Upper lobe of left lung (tissue), 6 donors: ENCODE measurements around the gene ATXN1. TPM values are rescaled to one million over a fixed set of nuclear protein-coding genes. Genes with fewer than 3 reads are reported as not detected.
"Not testable (repeated sequence)": the region's sequence is repeated elsewhere in the genome, so short reads cannot be mapped to it uniquely, and the experiment has no call there.

Source experiments
- ATAC-seq, 2 donors: fragments of 200-7000 bp; cut with Tn5 transposase; one replicate each; pipeline ENCODE4 v1.9.1; 2022; ENCODE audit warnings: mild to moderate bottlenecking in 2 of 2, moderate library complexity in 2 of 2; ENCODE audit not compliant: low FRiP score in 2 of 2
- DNase-seq, 2 donors: peaks; one replicate each; pipeline ENCODE4 v3.0.0-alpha.2; 2019 to 2020
- H3K27ac ChIP-seq, 4 donors: fragments of 200-600 bp; sonication (generic); one replicate each; pipeline ENCODE4 v1.5.1; 2016 to 2019
- H3K27me3 ChIP-seq, 4 donors: fragments of 200-600 bp; sonication (generic); one replicate each; pipeline ENCODE4 v1.5.1; 2017 to 2019
- H3K36me3 ChIP-seq, 4 donors: fragments of 200-600 bp; sonication (generic); one replicate each; pipeline ENCODE4 v1.5.1; 2016 to 2019
- H3K4me1 ChIP-seq, 4 donors: fragments of 200-600 bp; sonication (generic); one replicate each; pipeline ENCODE4 v1.5.1; 2018 to 2019
- H3K4me3 ChIP-seq, 4 donors: fragments of 200-600 bp; sonication (generic); one replicate each; pipeline ENCODE4 v1.5.1; 2017 to 2019; ENCODE audit warnings: mild to moderate bottlenecking in 2 of 4, moderate library complexity in 1 of 4
- H3K9me3 ChIP-seq, 4 donors: fragments of 200-600 bp; sonication (generic); one replicate each; pipeline ENCODE4 v1.5.1; 2018 to 2019
- EP300 ChIP-seq, 4 donors: sonication (generic); formaldehyde crosslinking; IDR thresholded peaks; one replicate each; pipeline ENCODE4 v1.5.1; 2017; ENCODE audit warnings: antibody characterized with exemption in 4 of 4, control low read depth in 2 of 4
- POLR2A ChIP-seq, 4 donors: fragments of 450-650 bp; IDR thresholded peaks; one replicate each; pipeline ENCODE4 v1.5.1; 2016 to 2017; ENCODE audit warnings: antibody characterized with exemption in 4 of 4, mild to moderate bottlenecking in 2 of 4
- POLR2AphosphoS5 ChIP-seq, 2 donors: sonication (generic); formaldehyde crosslinking; IDR thresholded peaks; one replicate each; pipeline ENCODE4 v1.5.1; 2017; ENCODE audit warnings: antibody characterized with exemption in 2 of 2
- WGBS, 2 donors: methylation state at CpG; one replicate each; pipeline ENCODE4 v1.1.5; 2017 to 2018; 5-methylcytosine and 5-hydroxymethylcytosine counted together
- total RNA-seq, 6 donors: library from RNA; depleted of rRNA in 4 of 6; stranded (reverse); fragments of >200 nt in 4 of 6; gene quantifications; one replicate each; pipeline versions ENCODE4 v1.1.0 to v1.2.1, GENCODE V29; 2016 to 2021
- TF ChIP-seq, protein P1 (sequence below), 6 experiments: fragments of 450-650 bp in 4 of 6; fragments of 200-600 bp in 2 of 6; sonication (generic) in 2 of 6; IDR thresholded peaks; one replicate each; pipeline ENCODE4 v1.5.1; 2016 to 2019; ENCODE audit warnings: antibody characterized with exemption in 6 of 6
- donor health status: DM: no; HTN: no; CAD: no; lungs with moderate emphysema.
- donor health status: DM: no; HTN: yes; CAD: no; lungs with severe emphysema.

The ATXN1 gene
- total RNA-seq, 6 donors from 2014 or later: 44.2 to 106 (median 71.7) TPM

DNA sequence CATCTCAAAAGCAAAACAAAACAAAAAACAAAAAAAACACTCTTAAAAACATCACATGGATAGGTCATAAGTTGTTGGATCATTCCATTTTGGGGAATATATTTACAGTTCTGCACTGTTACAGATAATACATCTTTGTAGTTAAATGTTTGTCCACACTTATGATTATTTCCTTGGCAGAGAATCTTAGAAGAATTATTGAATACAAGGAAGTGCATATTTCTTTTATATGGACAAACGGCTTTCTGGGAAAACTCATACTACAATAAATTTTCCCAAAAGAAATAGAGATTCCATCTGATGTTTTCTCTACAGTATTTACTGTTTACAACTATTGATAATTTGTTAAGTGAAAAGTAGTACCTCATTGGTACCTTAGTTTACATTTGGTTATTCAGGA lies 489.1 kb downstream of the ATXN1 start:
- TF ChIP-seq, protein P1, sequence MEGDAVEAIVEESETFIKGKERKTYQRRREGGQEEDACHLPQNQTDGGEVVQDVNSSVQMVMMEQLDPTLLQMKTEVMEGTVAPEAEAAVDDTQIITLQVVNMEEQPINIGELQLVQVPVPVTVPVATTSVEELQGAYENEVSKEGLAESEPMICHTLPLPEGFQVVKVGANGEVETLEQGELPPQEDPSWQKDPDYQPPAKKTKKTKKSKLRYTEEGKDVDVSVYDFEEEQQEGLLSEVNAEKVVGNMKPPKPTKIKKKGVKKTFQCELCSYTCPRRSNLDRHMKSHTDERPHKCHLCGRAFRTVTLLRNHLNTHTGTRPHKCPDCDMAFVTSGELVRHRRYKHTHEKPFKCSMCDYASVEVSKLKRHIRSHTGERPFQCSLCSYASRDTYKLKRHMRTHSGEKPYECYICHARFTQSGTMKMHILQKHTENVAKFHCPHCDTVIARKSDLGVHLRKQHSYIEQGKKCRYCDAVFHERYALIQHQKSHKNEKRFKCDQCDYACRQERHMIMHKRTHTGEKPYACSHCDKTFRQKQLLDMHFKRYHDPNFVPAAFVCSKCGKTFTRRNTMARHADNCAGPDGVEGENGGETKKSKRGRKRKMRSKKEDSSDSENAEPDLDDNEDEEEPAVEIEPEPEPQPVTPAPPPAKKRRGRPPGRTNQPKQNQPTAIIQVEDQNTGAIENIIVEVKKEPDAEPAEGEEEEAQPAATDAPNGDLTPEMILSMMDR (IDR thresholded peaks at IDR 0.05): no peak
- no peak for TF ChIP-seq POLR2AphosphoS5 (IDR thresholded peaks at IDR 0.05)
- no peak for TF ChIP-seq EP300 (IDR thresholded peaks at IDR 0.05)
- TF ChIP-seq POLR2A (IDR thresholded peaks at IDR 0.05): no peak
- Histone ChIP-seq H3K4me1 (peaks cover 0 to 2% (median 0%) of the 10 kb centered on the region in 4 donors), H3K36me3 (no peaks in the 10 kb centered on the region), H3K27me3 (no peaks in the 10 kb centered on the region), H3K27ac (no peak overlapping the region), H3K9me3 (no peaks in the 10 kb centered on the region), H3K4me3 (no peak overlapping the region)
- WGBS, 2 donors: 37 to 56% methylated on average over 1 of the region's 1 CpG
- DNase-seq (no peak), ATAC-seq (no peak)

DNA sequence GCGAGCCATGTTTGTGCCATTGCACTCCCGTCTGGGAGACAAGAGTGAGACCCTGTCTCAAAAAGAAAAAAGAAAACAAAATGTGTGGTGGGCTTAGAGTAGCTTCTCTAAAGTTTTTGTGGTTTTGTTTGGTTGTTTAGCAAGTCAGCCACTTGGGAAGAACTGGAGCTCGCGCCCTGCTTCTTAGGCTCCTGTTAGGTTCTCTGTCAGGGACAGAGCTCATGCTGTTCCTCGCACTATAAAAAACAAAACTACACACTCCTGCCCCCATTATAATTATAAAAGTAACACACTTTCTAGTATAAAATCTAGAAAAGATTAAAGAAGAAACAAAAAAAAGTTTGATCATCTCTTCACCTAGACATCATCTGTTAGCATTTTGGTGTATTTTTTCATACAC lies 489.8 kb downstream of the ATXN1 start:
- TF ChIP-seq EP300 (IDR thresholded peaks at IDR 0.05) (no peak), POLR2A (IDR thresholded peaks at IDR 0.05) (no peak), POLR2AphosphoS5 (IDR thresholded peaks at IDR 0.05) (no peak)
- TF ChIP-seq, protein P1 (IDR thresholded peaks at IDR 0.05): no peak
- no peaks in the 10 kb centered on the region for H3K27me3 ChIP-seq
- H3K4me3 ChIP-seq: no peak overlapping the region
- no peak for DNase-seq
- H3K36me3 ChIP-seq: no peaks in the 10 kb centered on the region
- 90 to 99% methylated on average over 5 of the region's 5 CpGs for WGBS, 2 donors
- ATAC-seq: no peak
- H3K27ac ChIP-seq: no peak overlapping the region
- H3K9me3 ChIP-seq: no peaks in the 10 kb centered on the region
- no peaks in the 10 kb centered on the region for H3K4me1 ChIP-seq

DNA sequence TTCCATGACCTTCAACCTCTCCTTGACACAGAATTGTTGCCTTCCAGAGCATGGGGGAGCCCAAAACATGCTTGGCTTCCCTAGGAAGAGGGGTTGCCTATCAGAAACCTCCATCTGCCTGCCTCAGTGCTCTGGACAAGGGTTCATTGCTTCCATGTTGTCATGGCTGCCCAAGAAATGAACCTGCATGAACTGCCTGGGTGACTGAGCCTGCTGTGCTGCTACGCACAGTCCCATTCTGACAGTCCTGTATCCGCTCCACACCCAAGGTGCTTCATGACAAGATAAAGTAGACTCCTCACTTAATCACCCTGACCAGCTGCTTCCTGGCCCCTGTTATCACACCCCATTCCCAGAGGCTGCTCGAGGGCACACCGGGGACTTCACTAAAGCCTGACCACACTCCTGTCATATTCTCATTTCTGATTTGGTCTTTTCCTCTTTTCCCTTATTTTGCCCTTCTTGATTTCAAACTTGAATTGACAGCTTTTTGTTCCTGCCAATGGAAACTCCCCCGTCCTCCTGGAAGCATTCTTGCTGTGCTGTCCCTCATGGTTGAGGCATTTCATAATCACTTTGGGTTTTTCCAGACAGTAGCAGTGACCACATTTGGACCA lies 491.0 kb downstream of the ATXN1 start:
- TF ChIP-seq EP300 (IDR thresholded peaks at IDR 0.05): no peak
- no peak for TF ChIP-seq POLR2AphosphoS5 (IDR thresholded peaks at IDR 0.05)
- no peak for TF ChIP-seq POLR2A (IDR thresholded peaks at IDR 0.05)
- TF ChIP-seq, protein P1 (IDR thresholded peaks at IDR 0.05): no peak
- H3K36me3 ChIP-seq: peaks cover 0 to 4% (median 0%) of the 10 kb centered on the region in 4 donors
- H3K9me3 ChIP-seq: no peaks in the 10 kb centered on the region
- DNase-seq (no peak), ATAC-seq (no peak)
- H3K27ac ChIP-seq: no peak overlapping the region
- H3K27me3 ChIP-seq: no peaks in the 10 kb centered on the region
- no peak overlapping the region for H3K4me3 ChIP-seq
- no peaks in the 10 kb centered on the region for H3K4me1 ChIP-seq
- WGBS, 2 donors: 75 to 78% methylated on average over 4 to 5 of the region's 5 CpGs

DNA sequence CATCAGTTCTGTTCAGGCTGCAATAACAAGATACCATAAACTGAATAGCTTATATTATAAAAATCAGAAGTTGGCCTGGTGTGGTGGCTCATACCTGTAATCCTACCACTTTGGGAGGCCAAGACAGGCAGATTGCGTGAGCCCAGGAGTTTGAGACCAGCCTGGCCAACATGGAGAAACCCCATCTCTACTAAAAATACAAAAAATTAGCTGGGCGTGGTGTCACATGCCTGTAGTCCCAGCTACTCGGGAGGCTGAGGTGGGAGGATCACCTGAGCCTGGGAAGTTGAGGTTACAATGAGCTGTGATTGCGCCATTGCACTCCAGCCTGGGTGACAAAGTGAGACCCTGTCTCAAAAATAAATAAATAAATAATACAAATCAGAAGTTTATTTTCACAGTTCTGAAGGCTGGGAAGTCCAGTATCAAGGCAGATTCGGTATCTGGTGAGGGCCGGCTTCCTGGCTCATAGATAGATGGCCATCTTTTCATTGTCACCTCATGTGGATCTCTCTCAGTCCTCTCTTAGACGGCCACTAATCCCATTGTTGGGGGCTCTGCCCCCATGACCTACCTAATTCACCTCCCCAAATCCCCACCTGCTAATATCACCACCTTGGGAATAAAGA lies 491.7 kb downstream of the ATXN1 start:
- not testable (repeated sequence) for DNase-seq, H3K9me3 ChIP-seq, H3K36me3 ChIP-seq, H3K27ac ChIP-seq, H3K27me3 ChIP-seq, H3K4me1 ChIP-seq, ATAC-seq, H3K4me3 ChIP-seq
- WGBS, 2 donors: 85 to 89% methylated on average over 7 of the region's 7 CpGs

DNA sequence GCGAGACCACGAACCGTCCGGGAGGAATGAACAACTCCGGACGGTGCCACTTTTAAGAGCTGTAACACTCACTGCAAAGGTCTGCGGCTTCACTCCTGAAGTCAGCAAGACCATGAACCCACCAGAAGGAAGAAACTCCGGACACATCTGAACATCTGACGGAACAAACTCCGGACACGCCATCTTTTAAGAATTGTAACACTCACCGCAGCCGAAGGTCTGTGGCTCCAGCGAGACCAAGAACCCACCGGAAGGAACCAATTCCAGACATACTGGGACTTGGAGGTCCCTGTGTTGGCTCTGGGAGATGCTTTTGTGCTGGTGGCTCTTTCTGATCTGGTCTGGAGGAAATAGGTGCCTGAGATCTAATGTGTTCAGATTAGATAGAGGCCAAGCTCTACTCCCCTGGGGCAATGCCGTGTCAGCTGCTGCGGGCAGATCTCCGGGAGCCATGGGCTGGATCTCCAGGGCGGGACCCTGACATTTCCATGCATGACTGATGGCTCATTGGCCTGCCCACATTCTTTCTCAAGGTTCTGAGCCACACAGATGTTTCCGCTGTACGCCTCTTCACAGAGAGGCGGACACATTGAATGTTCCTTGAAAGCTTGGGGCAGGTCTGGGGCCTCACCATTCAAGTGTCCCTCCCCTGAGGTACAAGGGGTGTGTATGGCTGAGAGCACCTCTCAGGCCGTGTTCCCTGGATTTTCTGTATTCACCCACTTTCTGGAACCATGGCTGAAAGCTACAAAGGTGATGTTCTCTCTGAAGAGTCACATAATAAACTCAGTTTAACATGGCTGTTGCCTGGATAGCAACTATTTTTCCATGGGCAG lies 493.6 kb downstream of the ATXN1 start:
- Histone ChIP-seq H3K4me3 (no peak overlapping the region), H3K9me3 (no peaks in the 10 kb centered on the region), H3K4me1 (no peaks in the 10 kb centered on the region), H3K36me3 (peaks cover 0 to 4% (median 0%) of the 10 kb centered on the region in 4 donors), H3K27me3 (no peaks in the 10 kb centered on the region), H3K27ac (no peak overlapping the region)
- no peak for DNase-seq
- TF ChIP-seq POLR2AphosphoS5 (IDR thresholded peaks at IDR 0.05) (no peak), EP300 (IDR thresholded peaks at IDR 0.05) (no peak), POLR2A (IDR thresholded peaks at IDR 0.05) (no peak)
- TF ChIP-seq, protein P1 (IDR thresholded peaks at IDR 0.05): no peak
- ATAC-seq: no peak
- 95 to 98% methylated on average over 20 to 23 of the region's 23 CpGs for WGBS, 2 donors
